Liver (tissue), 9 donors: ENCODE measurements around the gene TACC3. TPM values are rescaled to one million over a fixed set of nuclear protein-coding genes. Genes with fewer than 3 reads are reported as not detected.

Experiments used
- DNase-seq: peaks from one replicate; pipeline ENCODE4 v3.0.0-alpha.2; 2017; ENCODE audit warnings: low spot score
- H3K27ac ChIP-seq, 2 donors: one replicate each; pipeline ENCODE4 v1.7.0; 2013; ENCODE audit warnings: inconsistent platforms in 2 of 2, low read length in 2 of 2, control low read depth in 1 of 2, low read depth in 1 of 2, mild to moderate bottlenecking in 1 of 2
- H3K27me3 ChIP-seq, 4 donors: one replicate each; pipeline versions ENCODE4 v1.6.1 to v1.7.0; 2013; ENCODE audit warnings: low read length in 3 of 4, inconsistent platforms in 1 of 4, mild to moderate bottlenecking in 1 of 4, moderate library complexity in 1 of 4; ENCODE audit not compliant: control insufficient read depth in 4 of 4, insufficient read depth in 4 of 4
- H3K36me3 ChIP-seq, 4 donors: one replicate each; pipeline versions ENCODE4 v1.6.1 to v1.7.0; 2013; ENCODE audit warnings: low read length in 3 of 4, mild to moderate bottlenecking in 3 of 4, low read depth in 1 of 4, moderate library complexity in 1 of 4; ENCODE audit not compliant: control insufficient read depth in 4 of 4, insufficient read depth in 3 of 4
- H3K4me1 ChIP-seq, 4 donors: one replicate each; pipeline versions ENCODE4 v1.6.1 to v1.7.0; 2013; ENCODE audit warnings: low read length in 3 of 4, mild to moderate bottlenecking in 3 of 4, moderate library complexity in 1 of 4; ENCODE audit not compliant: control insufficient read depth in 4 of 4, insufficient read depth in 4 of 4
- H3K4me3 ChIP-seq, 3 donors: one replicate each; pipeline versions ENCODE4 v1.6.1 to v1.7.0; 2013; ENCODE audit warnings: low read length in 3 of 3, control low read depth in 1 of 3, low read depth in 1 of 3, mild to moderate bottlenecking in 1 of 3
- H3K9ac ChIP-seq, 2 donors: one replicate each; pipeline ENCODE4 v1.7.0; 2013; ENCODE audit warnings: low read length in 2 of 2, mild to moderate bottlenecking in 2 of 2, moderate library complexity in 2 of 2, control low read depth in 1 of 2, low read depth in 1 of 2
- H3K9me3 ChIP-seq, 4 donors: one replicate each; pipeline versions ENCODE4 v1.6.1 to v1.7.0; 2013; ENCODE audit warnings: low read length in 3 of 4; ENCODE audit not compliant: control insufficient read depth in 4 of 4
- FOXA2 ChIP-seq: IDR thresholded peaks from 2 replicates; pipeline ENCODE4 v1.6.1; 2016; ENCODE audit warnings: antibody characterized with exemption
- GABPA ChIP-seq, 2 donors: IDR thresholded peaks in 1 of 2; conservative IDR thresholded peaks in 1 of 2; 2 replicates each; pipeline ENCODE4 v1.6.1; 2016; ENCODE audit warnings: antibody characterized with exemption in 2 of 2, mild to moderate bottlenecking in 1 of 2, moderate library complexity in 1 of 2
- RAD21 ChIP-seq, 2 donors: IDR thresholded peaks; 2 replicates each; pipeline ENCODE4 v1.6.1; 2016; ENCODE audit warnings: antibody characterized with exemption in 2 of 2, mild to moderate bottlenecking in 2 of 2
- RXRA ChIP-seq, 2 donors: IDR thresholded peaks; 2 replicates each; pipeline ENCODE4 v1.6.1; 2017 to 2018; ENCODE audit warnings: antibody characterized with exemption in 2 of 2, mild to moderate bottlenecking in 1 of 2
- SP1 ChIP-seq: IDR thresholded peaks from 2 replicates; pipeline ENCODE4 v1.6.1; 2018; ENCODE audit warnings: antibody characterized with exemption, mild to moderate bottlenecking
- TAF1 ChIP-seq: conservative IDR thresholded peaks from 2 replicates; pipeline ENCODE4 v1.6.1; 2016; ENCODE audit warnings: antibody characterized with exemption, mild to moderate bottlenecking
- YY1 ChIP-seq: IDR thresholded peaks from 2 replicates; pipeline ENCODE4 v1.6.1; 2016; ENCODE audit warnings: antibody characterized with exemption, mild to moderate bottlenecking
- WGBS: extraction: QIAGEN DNeasy Blood & Tissue Kit; methylation state at CpG from one replicate; pipeline ENCODE4 v1.1.7; 2013; 5-methylcytosine and 5-hydroxymethylcytosine counted together
- polyA plus RNA-seq, 2 donors: library from polyadenylated mRNA; stranded (reverse) in 1 of 2; unstranded in 1 of 2; fragments of 200-250 nt in 1 of 2; fragments of >200 nt in 1 of 2; fragmentation: Nextera tagmentation in 1 of 2; extraction: Ambion mirVana in 1 of 2; gene quantifications; one replicate each; pipeline versions ENCODE4 v1.2.1 to v1.2.3, GENCODE V29; 2013 to 2015
- total RNA-seq, 2 donors: library from RNA; depleted of rRNA; stranded (reverse); fragments of >200 nt; gene quantifications; one replicate each; pipeline ENCODE4 v1.2.3, GENCODE V29; 2014
- TF ChIP-seq, protein P1 (sequence below): fragments of 150-350 bp; IDR thresholded peaks from 2 replicates; pipeline ENCODE4 v1.5.1; 2017; ENCODE audit warnings: improper control_type of control experiment, low read depth, low read length; ENCODE audit not compliant: missing input control
- TF ChIP-seq, protein P2 (sequence below): IDR thresholded peaks from 2 replicates; pipeline ENCODE4 v1.6.1; 2016; ENCODE audit warnings: antibody characterized with exemption
- TF ChIP-seq, protein P3 (sequence below): IDR thresholded peaks from 2 replicates; pipeline ENCODE4 v1.6.1; 2016; ENCODE audit warnings: antibody characterized with exemption, mild to moderate bottlenecking
- donor health status: healthy.
- donor health status: healthy.
- donor health status: healthy.
- donor health status: healthy.
- donor health status: healthy.

TACC3 gene
- total and polyA plus RNA-seq, 4 donors: 1.4 to 38.9 (median 5.5) TPM

DNA sequence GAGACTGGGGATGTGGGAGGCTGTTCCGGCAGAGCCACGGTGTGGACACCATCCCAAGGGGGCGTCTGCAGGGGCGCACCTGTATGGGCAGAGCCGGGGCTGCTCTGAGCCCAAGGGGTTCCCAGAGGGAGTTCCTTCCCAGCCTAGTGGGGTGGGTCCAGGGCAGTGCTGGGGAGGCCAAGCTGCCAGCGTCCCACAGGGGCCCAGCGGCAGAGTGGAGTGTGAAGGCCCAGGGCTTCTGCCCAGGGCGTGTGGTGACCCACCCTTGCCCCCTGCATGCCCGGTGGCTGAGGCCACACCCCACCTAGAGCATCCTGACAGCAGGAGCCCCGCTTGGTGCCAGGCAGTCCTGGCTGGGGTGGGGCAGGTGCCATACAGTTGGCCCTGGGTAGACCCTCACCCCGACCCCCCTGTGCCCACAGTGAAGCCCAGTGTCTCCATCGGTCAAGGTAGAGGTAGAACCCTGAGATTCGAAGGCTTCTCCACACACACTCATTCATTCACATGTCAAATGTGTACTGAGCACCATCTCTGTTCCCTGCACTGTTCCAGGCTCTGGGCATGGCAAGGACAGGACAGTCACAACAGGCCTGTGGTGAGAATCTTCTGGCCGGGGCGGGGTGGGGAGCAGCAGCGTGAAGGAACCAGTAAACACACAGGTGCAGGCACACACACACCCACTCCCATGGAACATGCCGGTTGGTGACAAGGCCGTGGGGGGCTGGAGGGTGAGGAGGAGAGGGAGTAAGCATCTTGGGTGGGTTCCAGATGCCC, 29.2 kb downstream of the TACC3 start:
- Histone ChIP-seq H3K36me3 (no peaks in the 10 kb centered on the region), H3K9me3 (no peaks in the 10 kb centered on the region), H3K4me1 (peaks cover 4 to 17% (median 12%) of the 10 kb centered on the region in 4 donors), H3K9ac (no peak overlapping the region), H3K4me3 (no peak overlapping the region), H3K27me3 (no peaks in the 10 kb centered on the region), H3K27ac (no peak overlapping the region)
- TF ChIP-seq, protein P1, sequence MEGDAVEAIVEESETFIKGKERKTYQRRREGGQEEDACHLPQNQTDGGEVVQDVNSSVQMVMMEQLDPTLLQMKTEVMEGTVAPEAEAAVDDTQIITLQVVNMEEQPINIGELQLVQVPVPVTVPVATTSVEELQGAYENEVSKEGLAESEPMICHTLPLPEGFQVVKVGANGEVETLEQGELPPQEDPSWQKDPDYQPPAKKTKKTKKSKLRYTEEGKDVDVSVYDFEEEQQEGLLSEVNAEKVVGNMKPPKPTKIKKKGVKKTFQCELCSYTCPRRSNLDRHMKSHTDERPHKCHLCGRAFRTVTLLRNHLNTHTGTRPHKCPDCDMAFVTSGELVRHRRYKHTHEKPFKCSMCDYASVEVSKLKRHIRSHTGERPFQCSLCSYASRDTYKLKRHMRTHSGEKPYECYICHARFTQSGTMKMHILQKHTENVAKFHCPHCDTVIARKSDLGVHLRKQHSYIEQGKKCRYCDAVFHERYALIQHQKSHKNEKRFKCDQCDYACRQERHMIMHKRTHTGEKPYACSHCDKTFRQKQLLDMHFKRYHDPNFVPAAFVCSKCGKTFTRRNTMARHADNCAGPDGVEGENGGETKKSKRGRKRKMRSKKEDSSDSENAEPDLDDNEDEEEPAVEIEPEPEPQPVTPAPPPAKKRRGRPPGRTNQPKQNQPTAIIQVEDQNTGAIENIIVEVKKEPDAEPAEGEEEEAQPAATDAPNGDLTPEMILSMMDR: no peak
- TF ChIP-seq TAF1 (no peak), RAD21 (IDR thresholded peaks at IDR 0.05) (no peak)
- 90% methylated on average over 18 of the region's 18 CpGs for WGBS
- DNase-seq: no peak

DNA sequence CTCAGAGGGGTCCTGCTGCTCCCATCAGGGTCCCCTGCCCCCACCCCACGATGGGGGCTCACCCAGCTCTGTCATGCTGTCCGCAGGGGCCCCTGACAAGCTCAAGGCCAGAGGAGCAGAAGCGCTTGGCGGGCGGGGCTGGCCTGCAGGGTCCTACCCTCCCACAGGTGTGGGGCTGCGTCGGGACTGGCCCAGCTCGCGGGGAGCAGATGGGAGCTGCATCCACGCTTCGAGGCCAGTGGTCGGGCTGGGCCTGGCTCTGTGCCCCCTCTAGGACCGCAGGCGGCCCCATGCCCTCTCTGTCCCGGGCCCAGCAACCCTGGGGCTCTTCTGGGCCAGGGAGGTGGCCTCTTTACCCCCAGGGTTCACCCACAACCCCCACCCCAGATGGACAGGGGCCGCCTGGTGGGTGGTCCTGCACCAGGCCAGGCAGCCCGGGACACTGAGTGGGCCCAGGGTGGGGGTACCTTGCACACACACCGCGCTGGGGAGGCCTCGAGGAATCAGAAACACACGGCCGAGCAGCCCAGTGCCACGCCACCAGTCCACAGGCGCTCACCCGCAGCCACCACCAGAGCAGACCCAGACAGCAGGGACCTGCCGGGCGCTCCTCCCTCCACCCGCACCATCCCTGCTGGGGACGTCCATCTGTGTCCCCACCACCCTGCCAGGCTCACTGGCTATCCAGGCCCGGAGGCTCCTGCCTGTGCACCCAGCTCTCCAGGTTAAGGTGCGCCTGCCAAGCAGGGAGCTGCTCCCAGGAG, 30.0 kb downstream of the TACC3 start:
- peaks cover 4 to 12% (median 9%) of the 10 kb centered on the region in 4 donors for H3K4me1 ChIP-seq
- 93% methylated on average over 31 of the region's 31 CpGs for WGBS
- DNase-seq: no peak

DNA sequence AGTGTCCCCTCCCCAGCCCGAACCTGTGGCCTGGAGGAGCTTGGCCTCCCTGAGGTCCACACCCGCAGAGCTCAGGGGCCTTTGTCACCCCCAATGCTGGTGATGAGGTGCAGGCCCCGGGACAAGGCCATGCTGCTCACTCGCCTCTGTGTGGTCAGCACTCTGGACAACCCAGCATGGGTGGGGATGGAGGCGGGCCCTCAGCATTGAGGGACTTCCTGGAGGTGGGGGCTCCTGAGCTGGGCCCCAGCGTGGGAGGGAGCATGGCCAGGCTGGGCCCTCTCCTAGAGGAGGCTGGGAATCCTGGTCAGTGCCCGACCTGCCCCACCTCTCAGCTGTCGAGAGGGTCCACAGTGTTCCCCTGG, 30.6 kb downstream of the TACC3 start:
- no peak overlapping the region for H3K9ac ChIP-seq
- 85% methylated on average over 8 of the region's 8 CpGs for WGBS
- no peaks in the 10 kb centered on the region for H3K36me3 ChIP-seq
- DNase-seq: no peak
- peaks cover 2 to 12% (median 7%) of the 10 kb centered on the region in 4 donors for H3K4me1 ChIP-seq
- H3K27me3 ChIP-seq: no peaks in the 10 kb centered on the region
- no peak overlapping the region for H3K27ac ChIP-seq
- no peak overlapping the region for H3K4me3 ChIP-seq
- TF ChIP-seq YY1 (no peak), RXRA (IDR thresholded peaks at IDR 0.05) (no peak), SP1 (no peak)
- TF ChIP-seq, protein P2, sequence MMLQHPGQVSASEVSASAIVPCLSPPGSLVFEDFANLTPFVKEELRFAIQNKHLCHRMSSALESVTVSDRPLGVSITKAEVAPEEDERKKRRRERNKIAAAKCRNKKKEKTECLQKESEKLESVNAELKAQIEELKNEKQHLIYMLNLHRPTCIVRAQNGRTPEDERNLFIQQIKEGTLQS: no peak
- H3K9me3 ChIP-seq: no peaks in the 10 kb centered on the region

More for the DNA sequence above, 30.0 kb downstream of the TACC3 start:
- Histone ChIP-seq H3K4me3 (no peak overlapping the region), H3K27ac (no peak overlapping the region), H3K9ac (no peak overlapping the region), H3K9me3 (no peaks in the 10 kb centered on the region), H3K36me3 (no peaks in the 10 kb centered on the region), H3K27me3 (no peaks in the 10 kb centered on the region)
- no peak for TF ChIP-seq GABPA (IDR thresholded peaks at IDR 0.05 in 1 of 2, conservative IDR thresholded peaks at IDR 0.05 in 1 of 2)
- TF ChIP-seq, protein P3, sequence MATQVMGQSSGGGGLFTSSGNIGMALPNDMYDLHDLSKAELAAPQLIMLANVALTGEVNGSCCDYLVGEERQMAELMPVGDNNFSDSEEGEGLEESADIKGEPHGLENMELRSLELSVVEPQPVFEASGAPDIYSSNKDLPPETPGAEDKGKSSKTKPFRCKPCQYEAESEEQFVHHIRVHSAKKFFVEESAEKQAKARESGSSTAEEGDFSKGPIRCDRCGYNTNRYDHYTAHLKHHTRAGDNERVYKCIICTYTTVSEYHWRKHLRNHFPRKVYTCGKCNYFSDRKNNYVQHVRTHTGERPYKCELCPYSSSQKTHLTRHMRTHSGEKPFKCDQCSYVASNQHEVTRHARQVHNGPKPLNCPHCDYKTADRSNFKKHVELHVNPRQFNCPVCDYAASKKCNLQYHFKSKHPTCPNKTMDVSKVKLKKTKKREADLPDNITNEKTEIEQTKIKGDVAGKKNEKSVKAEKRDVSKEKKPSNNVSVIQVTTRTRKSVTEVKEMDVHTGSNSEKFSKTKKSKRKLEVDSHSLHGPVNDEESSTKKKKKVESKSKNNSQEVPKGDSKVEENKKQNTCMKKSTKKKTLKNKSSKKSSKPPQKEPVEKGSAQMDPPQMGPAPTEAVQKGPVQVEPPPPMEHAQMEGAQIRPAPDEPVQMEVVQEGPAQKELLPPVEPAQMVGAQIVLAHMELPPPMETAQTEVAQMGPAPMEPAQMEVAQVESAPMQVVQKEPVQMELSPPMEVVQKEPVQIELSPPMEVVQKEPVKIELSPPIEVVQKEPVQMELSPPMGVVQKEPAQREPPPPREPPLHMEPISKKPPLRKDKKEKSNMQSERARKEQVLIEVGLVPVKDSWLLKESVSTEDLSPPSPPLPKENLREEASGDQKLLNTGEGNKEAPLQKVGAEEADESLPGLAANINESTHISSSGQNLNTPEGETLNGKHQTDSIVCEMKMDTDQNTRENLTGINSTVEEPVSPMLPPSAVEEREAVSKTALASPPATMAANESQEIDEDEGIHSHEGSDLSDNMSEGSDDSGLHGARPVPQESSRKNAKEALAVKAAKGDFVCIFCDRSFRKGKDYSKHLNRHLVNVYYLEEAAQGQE: no peak
- no peak for TF ChIP-seq FOXA2
- TF ChIP-seq RXRA (IDR thresholded peaks at IDR 0.05): no peak
